Measurements from ENCODE around the gene OR8A1.

Gene OR8A1

DNA sequence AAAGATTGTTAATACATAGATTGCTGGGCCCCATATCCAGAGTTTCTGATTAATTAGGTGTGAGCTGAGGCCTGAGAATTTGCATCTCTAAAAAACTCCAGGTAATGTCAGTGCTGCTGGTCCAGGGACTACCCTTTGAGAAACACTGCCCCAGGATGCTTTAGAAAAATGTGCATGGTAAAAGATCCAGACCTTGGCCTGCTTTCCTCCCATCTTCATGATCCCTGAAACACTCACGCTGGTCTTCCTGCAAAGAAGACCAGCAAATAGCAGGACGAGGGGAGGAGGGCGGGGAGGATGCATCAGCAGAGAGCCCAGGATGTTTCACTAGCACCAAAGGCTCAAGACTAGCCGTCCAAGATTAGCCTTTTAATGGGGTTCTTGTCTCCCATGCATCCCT, at the start of gene OR8A1:
OR8A1 (plus strand) TSS at position 301 of the 400 bp plus-strand sequence. CDS start 123 bp downstream, outside the sequence.
- DNase-seq (ENCODE audit: low spot score) = no peak

DNA sequence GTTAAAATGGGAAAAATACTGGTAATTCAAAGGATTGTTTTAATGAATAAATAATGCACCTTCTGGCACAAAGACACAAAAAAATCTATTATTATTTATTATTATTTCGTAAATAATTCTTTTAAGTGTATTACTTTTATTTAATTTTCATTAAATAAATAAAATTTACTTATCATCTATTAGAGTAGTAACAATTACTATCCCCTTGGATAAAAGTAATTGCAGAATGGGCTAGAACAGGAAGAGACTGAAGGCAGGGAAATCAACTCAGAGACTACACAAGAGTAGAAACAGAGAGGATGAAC, 49.3 kb upstream of the OR8A1 start:
- no peak for DNase-seq (ENCODE audit: low spot score)

DNA sequence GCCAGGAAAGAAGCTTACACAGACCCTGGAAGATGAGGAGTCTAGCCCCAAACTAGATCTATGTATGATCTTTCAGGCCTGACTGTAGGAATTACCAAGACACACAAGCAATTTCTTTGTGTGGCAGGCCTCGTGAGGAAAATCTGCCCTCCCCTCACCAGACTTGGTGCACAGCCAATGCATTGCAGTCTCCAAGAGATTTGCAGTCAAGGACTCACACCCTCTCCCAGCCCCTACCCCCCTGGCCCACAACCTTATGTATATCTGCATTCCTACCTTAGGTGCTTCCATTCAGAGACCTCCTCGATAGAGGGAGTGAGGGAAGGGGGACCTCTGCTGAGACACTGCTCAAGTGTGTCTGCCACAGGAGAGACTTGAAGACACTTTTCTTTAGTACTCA, 36.2 kb upstream of the OR8A1 start:
- DNase-seq (ENCODE audit: low spot score) = no peak

DNA sequence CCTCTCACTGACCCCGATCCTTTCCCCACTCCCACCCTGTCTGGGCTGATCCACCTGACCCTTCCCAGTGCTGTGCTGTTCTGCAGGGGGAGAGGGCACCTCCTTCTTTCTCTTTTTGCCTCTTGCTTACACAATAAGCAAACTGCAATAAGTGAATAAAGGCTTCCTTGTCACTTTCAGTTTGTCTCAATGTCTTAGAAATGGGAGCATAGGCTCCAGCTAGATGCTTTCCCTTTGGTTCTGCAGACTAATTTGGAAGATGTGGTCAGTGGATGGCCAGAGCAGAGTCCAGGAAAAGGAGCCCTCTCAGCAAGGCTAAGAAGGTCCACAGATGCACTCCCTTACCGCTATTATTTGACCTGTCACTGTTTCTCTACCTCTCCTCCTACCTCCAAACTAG, 35.7 kb upstream of the OR8A1 start:
- DNase-seq (ENCODE audit: low spot score) = no peak

DNA sequence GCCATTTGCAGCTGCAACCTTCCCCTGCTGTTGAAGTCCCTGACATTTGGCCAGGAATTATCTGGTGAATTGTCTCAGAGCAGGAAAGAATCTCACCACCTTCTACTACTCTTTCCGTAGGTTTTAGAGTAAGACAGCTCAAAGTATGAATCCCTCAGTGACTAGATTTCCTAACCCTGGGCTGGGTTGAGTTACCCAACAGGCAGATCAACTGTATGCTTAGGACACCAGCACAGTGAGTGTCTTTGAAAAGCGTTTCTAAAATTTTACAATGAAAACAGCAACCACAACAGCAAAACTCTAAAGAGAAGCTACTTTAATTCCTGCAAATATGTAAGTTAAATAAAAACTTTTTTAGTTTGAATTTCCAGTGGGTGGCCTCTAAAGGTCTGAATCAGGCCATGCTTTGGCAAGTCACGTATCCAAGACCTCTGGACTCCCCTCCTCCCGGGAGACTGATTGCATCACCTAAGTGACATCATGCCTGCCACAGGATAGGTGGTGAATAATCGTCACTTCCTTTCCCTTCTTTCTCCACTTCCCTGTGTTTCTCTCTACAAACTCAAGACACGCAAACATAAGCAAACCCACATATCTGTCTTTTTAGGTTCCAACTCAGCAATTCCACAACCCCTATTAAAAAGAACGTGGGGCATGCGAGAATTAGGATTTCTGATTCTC, 34.1 kb upstream of the OR8A1 start:
- DNase-seq (ENCODE audit: low spot score) = no peak

GRCh38 chr11:124536520-124536919, 33.3 kb upstream of the OR8A1 start:
- no peak for DNase-seq (ENCODE audit: low spot score)

- DNase-seq (ENCODE audit: low spot score) = no peak
Measured at GRCh38 chr11:124538019-124538418, 31.8 kb upstream of the OR8A1 start.

- no peak for DNase-seq (ENCODE audit: low spot score)
Measured at GRCh38 chr11:124541204-124541603, 28.6 kb upstream of the OR8A1 start.

- no peak for DNase-seq (ENCODE audit: low spot score)
Measured at GRCh38 chr11:124543145-124543544, 26.7 kb upstream of the OR8A1 start.

DNA sequence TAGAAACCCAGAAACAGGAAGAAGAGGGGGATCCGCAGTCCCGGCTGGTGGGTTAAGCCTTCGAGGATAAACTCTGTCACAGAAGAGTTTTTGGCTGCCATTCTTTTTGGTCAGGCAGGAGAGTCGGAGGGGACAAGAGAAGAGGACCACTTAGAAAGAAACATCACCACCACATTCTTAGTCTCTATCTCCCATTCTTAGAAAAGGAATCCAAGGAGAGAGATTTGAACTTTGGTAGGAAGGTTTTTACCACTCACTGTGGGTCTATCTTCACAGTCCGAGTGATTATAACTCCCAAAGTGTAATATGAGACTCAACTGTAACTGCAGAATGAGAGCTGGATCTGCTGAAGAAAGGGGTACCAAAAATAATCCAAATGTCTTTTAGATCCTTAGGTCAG, 26.2 kb upstream of the OR8A1 start, which contains the start of gene OR8B12:
OR8B12 (minus strand) TSS at position 101 of the 400 bp plus-strand sequence; CDS start at position 101, 0 bp downstream.
- DNase-seq (ENCODE audit: low spot score) = no peak

- no peak for DNase-seq (ENCODE audit: low spot score)
Measured at GRCh38 chr11:124551189-124551588, 18.6 kb upstream of the OR8A1 start.

DNA sequence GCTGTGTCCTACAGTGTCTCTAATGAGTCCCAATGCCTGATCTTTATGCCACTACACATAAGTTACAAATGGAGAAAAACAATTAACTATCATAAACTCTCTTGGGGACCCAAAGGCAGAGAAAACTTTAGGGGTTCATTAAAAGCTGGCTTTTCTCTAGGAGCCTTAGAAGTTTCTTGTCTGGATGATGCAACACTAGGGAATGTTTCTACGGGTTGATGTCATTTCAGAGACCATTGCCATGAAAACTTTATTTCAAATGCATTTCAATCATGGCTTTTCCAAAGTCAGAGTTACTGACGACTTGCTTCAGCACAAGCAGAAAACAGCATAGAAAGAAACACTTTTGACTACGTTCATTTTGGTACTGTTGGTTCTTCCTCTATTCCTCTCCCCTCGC, 17.8 kb upstream of the OR8A1 start:
- no peak for DNase-seq (ENCODE audit: low spot score)

DNA sequence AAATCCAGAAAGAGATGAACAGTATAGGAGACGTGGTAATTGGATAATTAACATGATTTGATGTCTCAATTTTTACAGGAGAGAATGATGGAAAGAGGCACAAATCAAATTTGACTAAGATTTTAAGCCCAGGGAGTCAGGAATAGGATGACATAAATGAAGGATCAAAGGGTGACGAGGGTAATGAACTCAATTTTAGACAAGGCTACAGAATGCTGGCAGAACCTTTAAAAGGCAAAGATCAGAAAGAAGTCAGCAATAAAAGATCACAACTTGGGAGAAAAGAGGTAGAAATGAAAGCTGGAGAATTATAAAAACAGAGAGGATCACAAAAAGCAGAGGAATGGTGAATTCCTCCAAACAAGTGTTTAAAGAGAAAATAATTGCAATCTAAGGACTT, 13.0 kb upstream of the OR8A1 start:
- no peak for DNase-seq (ENCODE audit: low spot score)

GRCh38 chr11:124570160-124570559, 363 bp downstream of the OR8A1 start:
- no peak for DNase-seq (ENCODE audit: low spot score)

- no peak for DNase-seq (ENCODE audit: low spot score)
Measured at GRCh38 chr11:124577716-124578427, 8.1 kb downstream of the OR8A1 start.

- DNase-seq (ENCODE audit: low spot score) = no peak
Measured at GRCh38 chr11:124578761-124579160, 9.0 kb downstream of the OR8A1 start.

DNA sequence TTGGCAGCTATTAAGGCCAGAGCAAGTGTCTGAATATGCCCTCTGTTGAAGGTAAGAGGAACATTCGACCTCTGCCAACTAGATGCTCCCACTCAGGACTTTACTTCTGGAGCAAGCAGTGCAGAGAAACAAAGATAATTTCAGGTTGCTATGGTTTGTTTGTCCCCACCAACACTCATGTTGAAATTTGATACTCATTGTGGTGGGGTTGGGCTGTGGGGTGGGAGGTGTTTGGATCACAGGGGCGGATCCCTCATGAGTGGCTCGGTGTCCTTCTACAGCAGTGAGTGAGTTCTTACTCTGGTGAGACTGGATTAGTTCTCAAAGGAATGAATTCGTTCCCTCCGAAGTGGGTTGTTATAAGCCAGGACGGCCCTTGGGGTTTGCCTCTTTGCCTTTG, 12.0 kb downstream of the OR8A1 start:
- no peak for DNase-seq (ENCODE audit: low spot score)

- no peak for DNase-seq (ENCODE audit: low spot score)
Measured at GRCh38 chr11:124582565-124582964, 12.8 kb downstream of the OR8A1 start.

DNA sequence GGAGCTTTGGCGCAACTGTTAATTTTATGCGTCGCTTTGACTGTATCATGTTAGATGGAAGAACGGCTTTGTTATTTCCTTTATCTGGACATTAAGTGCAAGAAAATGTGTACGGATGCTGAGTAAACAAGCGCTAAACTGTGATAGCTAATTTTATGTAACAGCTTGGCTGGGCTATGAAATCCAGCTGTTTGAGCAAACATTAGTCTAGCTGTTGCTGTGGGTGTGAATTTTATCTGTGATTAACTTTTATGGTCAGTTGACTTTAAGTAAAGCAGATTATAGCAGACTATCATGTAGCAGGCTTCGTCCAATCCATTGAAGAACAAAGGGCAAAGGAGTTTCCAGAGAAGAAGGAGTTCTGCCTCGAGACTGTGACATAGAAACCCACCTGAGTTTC, 14.0 kb downstream of the OR8A1 start:
- no peak for DNase-seq (ENCODE audit: low spot score)

- DNase-seq (ENCODE audit: low spot score) = no peak
Measured at GRCh38 chr11:124584681-124585372, 15.0 kb downstream of the OR8A1 start.

GRCh38 chr11:124586238-124586860, 16.6 kb downstream of the OR8A1 start:
- peak; percentile 26 for DNase-seq (ENCODE audit: low spot score)

DNA sequence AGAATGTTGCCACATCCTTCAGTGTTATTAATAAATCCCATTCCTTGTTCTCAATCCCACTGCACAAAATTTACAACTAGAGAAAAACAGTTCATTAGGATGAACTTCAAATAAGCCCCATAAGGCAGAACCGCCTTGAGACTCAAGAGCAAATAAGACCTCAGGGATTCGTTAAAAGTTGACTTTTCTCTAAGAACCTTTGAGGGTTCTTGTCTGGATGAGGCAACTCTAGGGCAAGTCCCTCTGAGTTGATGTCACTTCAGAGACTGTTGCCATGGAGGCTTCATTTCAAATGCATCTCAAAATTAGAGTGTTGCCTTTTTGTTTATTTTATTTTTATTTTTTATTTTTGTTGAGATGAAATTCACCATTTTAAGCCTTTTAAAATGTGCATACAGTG, 21.6 kb downstream of the OR8A1 start:
- no peak for DNase-seq (ENCODE audit: low spot score)

- DNase-seq (ENCODE audit: low spot score) = no peak
Measured at GRCh38 chr11:124592627-124593026, 22.8 kb downstream of the OR8A1 start.
